Liver (tissue), 3 donors: ENCODE measurements around the gene NCAM2.

Experiments
- CTCF ChIP-seq: fragments of 150-350 bp; IDR thresholded peaks from 2 replicates; pipeline ENCODE4 v1.5.1; 2017; ENCODE audit warnings: improper control_type of control experiment, low read depth, low read length; ENCODE audit not compliant: missing input control
- GABPA ChIP-seq, 2 donors: IDR thresholded peaks in 1 of 2; conservative IDR thresholded peaks in 1 of 2; 2 replicates each; pipeline ENCODE4 v1.6.1; 2016; ENCODE audit warnings: antibody characterized with exemption in 2 of 2, mild to moderate bottlenecking in 1 of 2, moderate library complexity in 1 of 2
- NR2F2 ChIP-seq: IDR thresholded peaks from 2 replicates; pipeline ENCODE4 v1.6.1; 2016; ENCODE audit warnings: antibody characterized with exemption
- TAF1 ChIP-seq: conservative IDR thresholded peaks from 2 replicates; pipeline ENCODE4 v1.6.1; 2016; ENCODE audit warnings: antibody characterized with exemption, mild to moderate bottlenecking
- donor health status: healthy.
- donor health status: healthy.

GRCh38 chr21:21385404-21385803, 387.2 kb downstream of the NCAM2 start:
- TF ChIP-seq CTCF (no peak), GABPA (IDR thresholded peaks at IDR 0.05 in 1 of 2, conservative IDR thresholded peaks at IDR 0.05 in 1 of 2) (no peak), NR2F2 (no peak), TAF1 (no peak)
